Glomerular endothelial cell (primary cell): ENCODE results near the gene NPHS1. TPM values are rescaled to one million over a fixed set of nuclear protein-coding genes. Genes with fewer than 3 reads are reported as not detected.

Experiments
- total RNA-seq: library from RNA; depleted of rRNA; stranded (reverse); fragments of >200 nt; gene quantifications from 2 replicates; pipeline ENCODE4 v1.2.3, GENCODE V29; 2015

The NPHS1 gene
- total RNA-seq, 1 donor from 2014 or later: not detected

Other genes starting within 250 kb of the NPHS1 start
- 5.8 and 9.1 TPM in 2 replicates for gene HAUS5, start 239.8 kb downstream of the NPHS1 start, total RNA-seq
- gene RBM42, start 223.5 kb downstream of the NPHS1 start, total RNA-seq: 98.4 and 110 TPM in 2 replicates
- gene ETV2, start 210.8 kb downstream of the NPHS1 start, total RNA-seq: 0.70 and 2.3 TPM in 2 replicates
- gene COX6B1, start 204.2 kb downstream of the NPHS1 start, total RNA-seq: 418 and 559 TPM in 2 replicates
- gene UPK1A, start 186.0 kb downstream of the NPHS1 start, total RNA-seq: not detected in 2 replicates
- not detected in 2 replicates for gene ZBTB32, start 147.9 kb downstream of the NPHS1 start, total RNA-seq
- 13.0 and 34.4 TPM in 2 replicates for gene KMT2B, start 134.5 kb downstream of the NPHS1 start, total RNA-seq
- 3.2 and 4.3 TPM in 2 replicates for gene IGFLR1, start 110.1 kb downstream of the NPHS1 start, total RNA-seq
- gene U2AF1L4, start 107.1 kb downstream of the NPHS1 start, total RNA-seq: 5.6 and 8.7 TPM in 2 replicates
- gene PSENEN, start 106.9 kb downstream of the NPHS1 start, total RNA-seq: 50.2 and 75.0 TPM in 2 replicates
- gene LIN37, start 103.9 kb downstream of the NPHS1 start, total RNA-seq: 9.7 and 18.7 TPM in 2 replicates
- gene HSPB6, start 95.5 kb downstream of the NPHS1 start, total RNA-seq: 1.8 and 3.2 TPM in 2 replicates
- 4.0 and 14.8 TPM in 2 replicates for gene PROSER3, start 94.3 kb downstream of the NPHS1 start, total RNA-seq
- gene ARHGAP33, start 76.9 kb downstream of the NPHS1 start, total RNA-seq: 0.53 and 5.0 TPM in 2 replicates
- not detected in 2 replicates for gene PRODH2, start 39.7 kb downstream of the NPHS1 start, total RNA-seq
- gene KIRREL2, start 4.4 kb upstream of the NPHS1 start, total RNA-seq: not detected in 2 replicates
- gene APLP1, start 16.1 kb upstream of the NPHS1 start, total RNA-seq: 7.3 and 14.9 TPM in 2 replicates
- gene NFKBID, start 48.0 kb upstream of the NPHS1 start, total RNA-seq: 2.7 and 3.6 TPM in 2 replicates
- gene HCST, start 50.0 kb upstream of the NPHS1 start, total RNA-seq: not detected in 2 replicates
- not detected in 2 replicates for gene TYROBP, start 55.8 kb upstream of the NPHS1 start, total RNA-seq
- 13.3 and 24.3 TPM in 2 replicates for gene LRFN3, start 83.9 kb upstream of the NPHS1 start, total RNA-seq
- 19.8 and 29.1 TPM in 2 replicates for gene SDHAF1, start 142.7 kb upstream of the NPHS1 start, total RNA-seq
- not detected in 2 replicates for gene SYNE4, start 156.3 kb upstream of the NPHS1 start, total RNA-seq
- 22.5 and 35.5 TPM in 2 replicates for gene ALKBH6, start 161.7 kb upstream of the NPHS1 start, total RNA-seq
- 14.0 TPM in 2 replicates for gene CLIP3, start 180.4 kb upstream of the NPHS1 start, total RNA-seq
- 10.3 and 13.9 TPM in 2 replicates for gene THAP8, start 201.8 kb upstream of the NPHS1 start, total RNA-seq
- gene WDR62, start 202.4 kb upstream of the NPHS1 start, total RNA-seq: 2.3 and 4.8 TPM in 2 replicates